SH-SY5Y (cell line): Measurements from ENCODE around the gene CHRNB1.

Experiments
- GATA2 ChIP-seq: IDR thresholded peaks from 2 replicates; pipeline ENCODE4 v1.6.1; 2011; ENCODE audit warnings: mild to moderate bottlenecking, low read depth, low read length
- GATA3 ChIP-seq: IDR thresholded peaks from 2 replicates; pipeline ENCODE4 v1.6.1; 2011; ENCODE audit warnings: low read depth, mild to moderate bottlenecking, low read length, moderate library complexity

- TF ChIP-seq GATA2 (no peak), GATA3 (no peak)
Measured at GRCh38 chr17:7502171-7502847, 57.4 kb downstream of the CHRNB1 start.
